ENCODE measurements around the gene TBC1D10A.

- TF ChIP-seq, protein P1, sequence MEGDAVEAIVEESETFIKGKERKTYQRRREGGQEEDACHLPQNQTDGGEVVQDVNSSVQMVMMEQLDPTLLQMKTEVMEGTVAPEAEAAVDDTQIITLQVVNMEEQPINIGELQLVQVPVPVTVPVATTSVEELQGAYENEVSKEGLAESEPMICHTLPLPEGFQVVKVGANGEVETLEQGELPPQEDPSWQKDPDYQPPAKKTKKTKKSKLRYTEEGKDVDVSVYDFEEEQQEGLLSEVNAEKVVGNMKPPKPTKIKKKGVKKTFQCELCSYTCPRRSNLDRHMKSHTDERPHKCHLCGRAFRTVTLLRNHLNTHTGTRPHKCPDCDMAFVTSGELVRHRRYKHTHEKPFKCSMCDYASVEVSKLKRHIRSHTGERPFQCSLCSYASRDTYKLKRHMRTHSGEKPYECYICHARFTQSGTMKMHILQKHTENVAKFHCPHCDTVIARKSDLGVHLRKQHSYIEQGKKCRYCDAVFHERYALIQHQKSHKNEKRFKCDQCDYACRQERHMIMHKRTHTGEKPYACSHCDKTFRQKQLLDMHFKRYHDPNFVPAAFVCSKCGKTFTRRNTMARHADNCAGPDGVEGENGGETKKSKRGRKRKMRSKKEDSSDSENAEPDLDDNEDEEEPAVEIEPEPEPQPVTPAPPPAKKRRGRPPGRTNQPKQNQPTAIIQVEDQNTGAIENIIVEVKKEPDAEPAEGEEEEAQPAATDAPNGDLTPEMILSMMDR (IDR thresholded peaks at IDR 0.05): no peak
- no peak for TF ChIP-seq POLR2A (IDR thresholded peaks at IDR 0.05)
Measured at GRCh38 chr22:30274437-30274812, 52.3 kb downstream of the TBC1D10A start.

Data from Peyer's patch (tissue), 4 donors.